Sigmoid colon (tissue), 3 donors: ENCODE results near the gene LRP1B.

Experiments
- POLR2A ChIP-seq, 2 donors: fragments of 450-650 bp; IDR thresholded peaks; one replicate each; pipeline ENCODE4 v1.6.1; 2016; ENCODE audit warnings: antibody characterized with exemption in 2 of 2, mild to moderate bottlenecking in 2 of 2, moderate library complexity in 2 of 2
- TF ChIP-seq, protein P1 (sequence below), 4 experiments: fragments of 450-650 bp in 3 of 4; fragments of 200-600 bp in 1 of 4; IDR thresholded peaks; one replicate each; pipeline ENCODE4 v1.5.1; 2016 to 2019; ENCODE audit warnings: antibody characterized with exemption in 4 of 4, mild to moderate bottlenecking in 3 of 4, moderate library complexity in 2 of 4

DNA sequence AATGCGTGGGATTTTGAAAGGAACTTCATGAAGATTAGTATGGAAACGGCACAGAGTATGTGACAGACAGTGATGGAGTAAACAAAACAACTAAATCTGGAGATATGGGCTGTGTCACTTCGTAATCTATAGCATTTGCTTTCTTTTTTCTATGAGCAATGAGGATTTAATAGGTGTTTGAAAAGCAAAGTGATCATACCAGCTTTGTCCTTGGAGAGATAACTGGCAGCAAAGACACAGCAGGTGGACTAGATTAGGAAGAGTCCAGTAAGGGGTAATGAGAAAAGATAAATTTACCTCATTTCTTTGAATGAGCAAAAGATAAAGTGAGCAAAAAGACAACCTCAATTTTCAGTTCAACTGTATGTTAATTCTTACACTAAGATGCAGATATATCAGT, 199.0 kb downstream of the LRP1B start:
- no peak for TF ChIP-seq POLR2A (IDR thresholded peaks at IDR 0.05)
- TF ChIP-seq, protein P1, sequence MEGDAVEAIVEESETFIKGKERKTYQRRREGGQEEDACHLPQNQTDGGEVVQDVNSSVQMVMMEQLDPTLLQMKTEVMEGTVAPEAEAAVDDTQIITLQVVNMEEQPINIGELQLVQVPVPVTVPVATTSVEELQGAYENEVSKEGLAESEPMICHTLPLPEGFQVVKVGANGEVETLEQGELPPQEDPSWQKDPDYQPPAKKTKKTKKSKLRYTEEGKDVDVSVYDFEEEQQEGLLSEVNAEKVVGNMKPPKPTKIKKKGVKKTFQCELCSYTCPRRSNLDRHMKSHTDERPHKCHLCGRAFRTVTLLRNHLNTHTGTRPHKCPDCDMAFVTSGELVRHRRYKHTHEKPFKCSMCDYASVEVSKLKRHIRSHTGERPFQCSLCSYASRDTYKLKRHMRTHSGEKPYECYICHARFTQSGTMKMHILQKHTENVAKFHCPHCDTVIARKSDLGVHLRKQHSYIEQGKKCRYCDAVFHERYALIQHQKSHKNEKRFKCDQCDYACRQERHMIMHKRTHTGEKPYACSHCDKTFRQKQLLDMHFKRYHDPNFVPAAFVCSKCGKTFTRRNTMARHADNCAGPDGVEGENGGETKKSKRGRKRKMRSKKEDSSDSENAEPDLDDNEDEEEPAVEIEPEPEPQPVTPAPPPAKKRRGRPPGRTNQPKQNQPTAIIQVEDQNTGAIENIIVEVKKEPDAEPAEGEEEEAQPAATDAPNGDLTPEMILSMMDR (IDR thresholded peaks at IDR 0.05) = no peak
